PC-9 (cell line): Measurements from ENCODE around the gene ESPL1.

ENCODE experiments used
- CTCF ChIP-seq: fragments of 200-600 bp; sonication (generic); conservative IDR thresholded peaks from 2 replicates; pipeline ENCODE4 v1.6.1; 2017; ENCODE audit warnings: mixed run types, antibody characterized with exemption, mild to moderate bottlenecking, moderate library complexity
- EZH2 ChIP-seq: fragments of 200-600 bp; sonication (generic); IDR thresholded peaks from 2 replicates; pipeline ENCODE4 v1.8.0; 2017; ENCODE audit warnings: antibody characterized with exemption, low read depth

GRCh38 chr12:53279888-53280498 lies 11.9 kb downstream of the ESPL1 start:
- TF ChIP-seq CTCF (no peak), EZH2 (no peak)
